SK-N-SH (cell line): Measurements from ENCODE around the gene NHERF2. TPM values are rescaled to one million over a fixed set of nuclear protein-coding genes. Genes with fewer than 3 reads are reported as not detected.

Experiments used
- CTCF ChIA-PET: fragments of 300-600, 350-600 bp; formaldehyde crosslinking; extraction: SDS; loops from one replicate; lab custom pipeline; 2021; lab: Yijun Ruan, JAX
- POLR2A ChIA-PET: fragments of 350-600 bp; sonication (Branson Sonifier 250); formaldehyde crosslinking; extraction: SDS; loops from one replicate; lab custom pipeline; 2020; ENCODE audit warnings: antibody characterized with exemption, inconsistent platforms; lab: Yijun Ruan, JAX
- DNase-seq: peaks from one replicate; pipeline ENCODE4 v3.0.0; 2012
- H2AFZ ChIP-seq: fragments of 200-600 bp; sonication (generic); 2 replicates; pipeline ENCODE4 v1.8.1; 2016; ENCODE audit warnings: antibody characterized with exemption, mild to moderate bottlenecking, low read depth
- H3F3A ChIP-seq: fragments of 200-600 bp; sonication (generic); replicated peaks from 2 replicates; pipeline ENCODE3; 2016; ENCODE audit warnings: antibody characterized with exemption, mild to moderate bottlenecking; ENCODE audit not compliant: insufficient read depth
- H3K27ac ChIP-seq, 2 experiments: fragments of 200-500 bp in 1 of 2; fragments of 200-600 bp in 1 of 2; sonication (Bioruptor generic) in 1 of 2; sonication (generic), shearing (Covaris generic) in 1 of 2; 2 replicates each; pipeline versions ENCODE4 v1.5.1 to v1.6.1; 2014 to 2016; ENCODE audit warnings: low read depth in 2 of 2, inconsistent platforms in 1 of 2, low read length in 1 of 2, mild to moderate bottlenecking in 1 of 2, mixed read lengths in 1 of 2
- H3K27me3 ChIP-seq: fragments of 200-600 bp; sonication (generic), shearing (Covaris generic); 2 replicates; pipeline ENCODE4 v1.6.1; 2016; ENCODE audit warnings: mixed run types; ENCODE audit not compliant: insufficient read depth
- H3K36me3 ChIP-seq, 2 experiments: fragments of 200-500 bp in 1 of 2; fragments of 200-600 bp in 1 of 2; sonication (Bioruptor generic) in 1 of 2; sonication (generic) in 1 of 2; replicated peaks in 1 of 2; 2 replicates each; pipeline versions ENCODE3 to v1.5.1; 2014 to 2016; ENCODE audit warnings: low read length in 1 of 2, mild to moderate bottlenecking in 1 of 2; ENCODE audit not compliant: insufficient read depth in 2 of 2, control insufficient read depth in 1 of 2
- H3K4me1 ChIP-seq, 2 experiments: fragments of 200-500 bp in 1 of 2; fragments of 200-600 bp in 1 of 2; sonication (Bioruptor generic) in 1 of 2; sonication (generic), shearing (Covaris generic) in 1 of 2; 2 replicates each; pipeline versions ENCODE4 v1.5.1 to v1.6.1; 2014 to 2016; ENCODE audit warnings: low read depth in 1 of 2, low read length in 1 of 2, mixed run types in 1 of 2; ENCODE audit not compliant: insufficient read depth in 2 of 2, control insufficient read depth in 1 of 2
- H3K4me2 ChIP-seq: fragments of 200-600 bp; sonication (generic), shearing (Covaris generic); 2 replicates; pipeline ENCODE4 v1.6.1; 2017; ENCODE audit warnings: mixed run types
- H3K4me3 ChIP-seq, 2 experiments: fragments of 200-500 bp in 1 of 2; fragments of 200-600 bp in 1 of 2; sonication (Bioruptor generic) in 1 of 2; sonication (generic), shearing (Covaris generic) in 1 of 2; 2 replicates each; pipeline versions ENCODE4 v1.5.1 to v1.8.1; 2014 to 2016; ENCODE audit warnings: low read depth in 2 of 2, inconsistent platforms in 1 of 2, low read length in 1 of 2, mild to moderate bottlenecking in 1 of 2, mixed read lengths in 1 of 2, moderate library complexity in 1 of 2
- H3K79me2 ChIP-seq: fragments of 200-600 bp; sonication (generic); 2 replicates; pipeline ENCODE4 v1.8.1; 2017; ENCODE audit warnings: mild to moderate bottlenecking; ENCODE audit not compliant: insufficient read depth
- H3K9ac ChIP-seq: fragments of 200-600 bp; sonication (generic); 2 replicates; pipeline ENCODE4 v1.6.1; 2017; ENCODE audit warnings: mixed run types
- H3K9me2 ChIP-seq: fragments of 200-600 bp; sonication (generic); 2 replicates; pipeline ENCODE4 v1.6.1; 2017; ENCODE audit warnings: mixed run types
- H3K9me3 ChIP-seq: fragments of 200-600 bp; sonication (generic); 2 replicates; pipeline ENCODE4 v1.6.1; 2017; ENCODE audit warnings: mixed run types, mild to moderate bottlenecking, moderate library complexity
- H4K20me1 ChIP-seq: fragments of 200-600 bp; sonication (generic); 2 replicates; pipeline ENCODE4 v1.6.1; 2017; ENCODE audit warnings: mild to moderate bottlenecking, mixed run types; ENCODE audit not compliant: insufficient read depth
- CHD2 ChIP-seq: fragments of 150-350 bp; IDR thresholded peaks from 2 replicates; pipeline ENCODE4 v1.6.1; 2018; ENCODE audit warnings: low read length; ENCODE audit not compliant: partially characterized antibody
- CTCF ChIP-seq: fragments of 200-600 bp; sonication (generic); IDR thresholded peaks from 2 replicates; pipeline ENCODE4 v1.6.1; 2017; ENCODE audit warnings: antibody characterized with exemption, mild to moderate bottlenecking, moderate library complexity
- EZH2phosphoT487 ChIP-seq: fragments of 200-600 bp; sonication (generic); IDR thresholded peaks from 2 replicates; pipeline ENCODE4 v1.6.1; 2017; ENCODE audit warnings: low read depth, mixed run types, mild to moderate bottlenecking, antibody characterized with exemption, moderate library complexity, borderline replicate concordance
- FOXM1 ChIP-seq: IDR thresholded peaks from 2 replicates; pipeline ENCODE4 v1.4.0; 2012; ENCODE audit warnings: low read depth, mild to moderate bottlenecking
- IRF3 ChIP-seq: fragments of 150-350 bp; IDR thresholded peaks from 2 replicates; pipeline ENCODE4 v1.6.1; 2016; ENCODE audit warnings: mild to moderate bottlenecking, low read depth, low read length
- MAX ChIP-seq: IDR thresholded peaks from 2 replicates; pipeline ENCODE4 v1.4.0; 2012; ENCODE audit warnings: low read depth
- NFIC ChIP-seq: IDR thresholded peaks from 2 replicates; pipeline ENCODE4 v1.4.0; 2012; ENCODE audit warnings: borderline replicate concordance
- PBX3 ChIP-seq: IDR thresholded peaks from 2 replicates; pipeline ENCODE4; 2012
- RCOR1 ChIP-seq: fragments of 150-350 bp; IDR thresholded peaks from 2 replicates; pipeline ENCODE4 v1.6.1; 2017; ENCODE audit warnings: antibody characterized with exemption, low read length
- REST ChIP-seq: IDR thresholded peaks from 2 replicates; pipeline ENCODE4 v1.6.1; 2012; ENCODE audit warnings: mild to moderate bottlenecking, low read depth, low read length, moderate library complexity
- RFX5 ChIP-seq: IDR thresholded peaks from 2 replicates; pipeline ENCODE4 v1.6.1; 2012; ENCODE audit warnings: mild to moderate bottlenecking, improper control_type of control experiment, low read length
- SMC3 ChIP-seq: IDR thresholded peaks from 2 replicates; pipeline ENCODE4 v1.6.1; 2012; ENCODE audit warnings: low read depth, low read length, improper control_type of control experiment
- TAF1 ChIP-seq: IDR thresholded peaks from 2 replicates; pipeline ENCODE4 v1.6.1; 2012; ENCODE audit warnings: low read depth, mild to moderate bottlenecking, low read length, moderate library complexity, borderline replicate concordance
- TEAD4 ChIP-seq: IDR thresholded peaks from 2 replicates; pipeline ENCODE4 v1.4.0; 2012; ENCODE audit warnings: mild to moderate bottlenecking, borderline replicate concordance; ENCODE audit not compliant: insufficient read depth
- USF1 ChIP-seq: IDR thresholded peaks from 2 replicates; pipeline ENCODE4 v1.4.0; 2012; ENCODE audit warnings: low read depth, borderline replicate concordance
- YY1 ChIP-seq: IDR thresholded peaks from 2 replicates; pipeline ENCODE4 v1.4.0; 2012; ENCODE audit warnings: low read depth, mild to moderate bottlenecking
- ZBTB33 ChIP-seq: IDR thresholded peaks from 2 replicates; pipeline ENCODE4 v1.4.0; 2012; ENCODE audit warnings: low read depth, borderline replicate concordance
- WGBS: methylation state at CpG from one replicate; pipeline ENCODE4 v1.1.6; 2017; ENCODE audit warnings: low lambda C conversion rate; 5-methylcytosine and 5-hydroxymethylcytosine counted together
- polyA plus RNA-seq, 3 experiments: library from polyadenylated mRNA; depleted of rRNA; stranded (reverse); fragments of >200 nt; gene quantifications; 2 replicates each; pipeline ENCODE4 v1.2.3, GENCODE V29; 2012

The NHERF2 gene
- polyA plus RNA-seq, 1 of the 3 experiments (the other 2 are of a cell fraction): 53.8 TPM

GRCh38 chr16:1998852-1999801 lies 27.6 kb upstream of the NHERF2 start:
- no peak overlapping the region for H3K27ac ChIP-seq
- CTCF ChIA-PET: interaction anchor here (1.0 to 1.5 kb wide), 3 partner anchors 9 to 141 kb away, joined by 3 to 4 read pairs (median 4); partner anchors contain the start of gene SYNGR3
- TF ChIP-seq RCOR1 (no peak), PBX3 (no peak), CHD2 (no peak), EZH2phosphoT487 (no peak), FOXM1 (no peak), MAX (no peak), YY1 (no peak), IRF3 (no peak), TAF1 (no peak), USF1 (no peak), SMC3 (no peak), ZBTB33 (no peak), CTCF (no peak), TEAD4 (no peak), REST (no peak), RFX5 (no peak), NFIC (no peak)

More at GRCh38 chr16:1998852-1999801, 27.6 kb upstream of the NHERF2 start:
- Histone ChIP-seq H3K27me3 (no peaks in the 10 kb centered on the region), H3K36me3 (peaks cover 8 to 58% of the 10 kb centered on the region in 2 experiments), H3F3A (peaks cover 19% of the 10 kb centered on the region), H3K9ac (no peak overlapping the region), H3K4me2 (no peak overlapping the region), H3K4me3 (no peak overlapping the region), H3K4me1 (peaks cover 2 to 7% of the 10 kb centered on the region in 2 experiments; a peak in 1 of 4 replicates), H3K9me3 (no peaks in the 10 kb centered on the region), H3K79me2 (peaks cover 22% of the 10 kb centered on the region; the same call in 1 of the 2 replicates), H3K9me2 (no peaks in the 10 kb centered on the region), H2AFZ (no peak overlapping the region), H4K20me1 (peaks cover 23% of the 10 kb centered on the region)
- POLR2A ChIA-PET: interaction anchor here (1.2 kb wide), 1 partner anchor 9 kb away, joined by 3 read pairs; no protein-coding TSS in a partner anchor
- no peak for DNase-seq
- 87% methylated on average over 9 of the region's 39 CpGs for WGBS
